H9 (cell line): ENCODE results near the gene GCN1. TPM values are rescaled to one million over a fixed set of nuclear protein-coding genes. Genes with fewer than 3 reads are reported as not detected.
A peak's percentile ranks its signal among the peaks of the same experiment; 100 is the strongest.

Experiments
- DNase-seq: peaks from one replicate; pipeline ENCODE4 v3.0.0-alpha.2; 2017
- H2AFZ ChIP-seq: one replicate; pipeline ENCODE4 v1.6.1; 2013; ENCODE audit warnings: mild to moderate bottlenecking, low read length, control low read depth, moderate library complexity
- H2AK5ac ChIP-seq: 2 replicates; pipeline ENCODE4 v1.6.1; 2013; ENCODE audit warnings: low read length, control low read depth, mixed read lengths; ENCODE audit not compliant: insufficient read length
- H2BK120ac ChIP-seq: one replicate; pipeline ENCODE4 v1.6.1; 2013; ENCODE audit warnings: low read depth, mild to moderate bottlenecking, low read length, control low read depth, inconsistent platforms; ENCODE audit not compliant: poor library complexity, severe bottlenecking
- H2BK12ac ChIP-seq: 2 replicates; pipeline ENCODE4 v1.6.1; 2013; ENCODE audit warnings: low read length, control low read depth, mixed read lengths, low read depth; ENCODE audit not compliant: insufficient read length
- H2BK15ac ChIP-seq: 2 replicates; pipeline ENCODE4 v1.6.1; 2013; ENCODE audit warnings: low read depth, low read length, control low read depth
- H2BK20ac ChIP-seq: one replicate; pipeline ENCODE4 v1.6.1; 2013; ENCODE audit warnings: low read depth, mild to moderate bottlenecking, low read length, control low read depth, inconsistent platforms; ENCODE audit not compliant: poor library complexity, severe bottlenecking
- H2BK5ac ChIP-seq: 2 replicates; pipeline ENCODE4 v1.6.1; 2013; ENCODE audit warnings: low read length, control low read depth, mixed read lengths; ENCODE audit not compliant: insufficient read length
- H3K14ac ChIP-seq: 2 replicates; pipeline ENCODE4 v1.6.1; 2013; ENCODE audit warnings: low read length, control low read depth; ENCODE audit not compliant: insufficient read depth
- H3K18ac ChIP-seq: 2 replicates; pipeline ENCODE4 v1.6.1; 2013; ENCODE audit warnings: low read depth, mild to moderate bottlenecking, mixed read lengths, low read length, control low read depth; ENCODE audit not compliant: insufficient read length
- H3K23ac ChIP-seq: 2 replicates; pipeline ENCODE4 v1.6.1; 2013; ENCODE audit warnings: low read length, control low read depth, mixed read lengths, low read depth; ENCODE audit not compliant: insufficient read length
- H3K23me2 ChIP-seq: 2 replicates; pipeline ENCODE4 v1.6.1; 2013; ENCODE audit warnings: low read depth, mild to moderate bottlenecking, mixed read lengths, low read length, control low read depth; ENCODE audit not compliant: insufficient read length, poor library complexity, severe bottlenecking
- H3K27ac ChIP-seq: 2 replicates; pipeline ENCODE4 v1.5.1; 2013; ENCODE audit warnings: low read length, control low read depth, mixed read lengths, low read depth; ENCODE audit not compliant: insufficient read length
- H3K27me3 ChIP-seq: 2 replicates; pipeline ENCODE4 v1.6.1; 2013; ENCODE audit warnings: low read length, control low read depth, inconsistent platforms; ENCODE audit not compliant: insufficient read depth
- H3K4ac ChIP-seq: 2 replicates; pipeline ENCODE4 v1.6.1; 2013; ENCODE audit warnings: low read depth, mild to moderate bottlenecking, control low read depth, inconsistent platforms, low read length, moderate library complexity
- H3K4me1 ChIP-seq: 2 replicates; pipeline ENCODE4 v1.6.1; 2013; ENCODE audit warnings: low read length, control low read depth, inconsistent platforms; ENCODE audit not compliant: insufficient read depth
- H3K4me2 ChIP-seq: 2 replicates; pipeline ENCODE4 v1.6.1; 2013; ENCODE audit warnings: low read length, control low read depth, mixed read lengths; ENCODE audit not compliant: insufficient read length, insufficient read depth
- H3K56ac ChIP-seq: 2 replicates; pipeline ENCODE4 v1.6.1; 2013; ENCODE audit warnings: low read depth, mild to moderate bottlenecking, mixed read lengths, low read length, control low read depth; ENCODE audit not compliant: insufficient read length
- H3K79me1 ChIP-seq: 2 replicates; pipeline ENCODE4 v1.6.1; 2013; ENCODE audit warnings: low read depth, mild to moderate bottlenecking, moderate library complexity, low read length, control low read depth, inconsistent platforms; ENCODE audit not compliant: insufficient read depth, poor library complexity, severe bottlenecking
- H3K79me2 ChIP-seq: 2 replicates; pipeline ENCODE4 v1.6.1; 2013; ENCODE audit warnings: low read length, control low read depth, inconsistent platforms; ENCODE audit not compliant: insufficient read depth
- H3K9ac ChIP-seq: 2 replicates; pipeline ENCODE4 v1.6.1; 2013; ENCODE audit warnings: low read length, control low read depth, mixed read lengths; ENCODE audit not compliant: insufficient read length; ENCODE audit errors: extremely low read depth
- H3K9me3 ChIP-seq: one replicate; pipeline ENCODE4 v1.6.1; 2013; ENCODE audit warnings: low read depth, low read length, inconsistent platforms; ENCODE audit not compliant: control insufficient read depth
- H3T11ph ChIP-seq: one replicate; pipeline ENCODE4 v1.6.1; 2013; ENCODE audit warnings: mild to moderate bottlenecking, low read length, control low read depth, inconsistent platforms
- H4K20me1 ChIP-seq: one replicate; pipeline ENCODE4 v1.6.1; 2013; ENCODE audit not compliant: control insufficient read depth, insufficient read length, insufficient read depth
- H4K5ac ChIP-seq: 2 replicates; pipeline ENCODE4 v1.6.1; 2013; ENCODE audit warnings: low read depth, mild to moderate bottlenecking, mixed read lengths, low read length, control low read depth; ENCODE audit not compliant: insufficient read length
- H4K8ac ChIP-seq: replicated peaks from 2 replicates; pipeline ENCODE4 v1.6.1; 2013; ENCODE audit warnings: low read length, control low read depth, mixed read lengths, low read depth; ENCODE audit not compliant: insufficient read length
- H4K91ac ChIP-seq: 2 replicates; pipeline ENCODE4 v1.6.1; 2013; ENCODE audit warnings: low read depth, mild to moderate bottlenecking, moderate library complexity, mixed read lengths, low read length, control low read depth; ENCODE audit not compliant: insufficient read length
- H3K27ac Mint-ChIP-seq, 3 experiments: 2 replicates in 2 of 3; 3 replicates in 1 of 3; pipeline ENCODE4 v1.8.0; 2020 to 2021; ENCODE audit warnings: mixed read lengths in 3 of 3, mild to moderate bottlenecking in 1 of 3, moderate library complexity in 1 of 3
- H3K27me3 Mint-ChIP-seq: 2 replicates; pipeline ENCODE4 v1.8.0; 2021; ENCODE audit warnings: low read depth, mild to moderate bottlenecking, moderate library complexity, mixed read lengths
- H3K36me3 Mint-ChIP-seq, 3 experiments: 2 replicates in 2 of 3; 3 replicates in 1 of 3; pipeline ENCODE4 v1.8.0; 2020 to 2021; ENCODE audit warnings: low read depth in 3 of 3, mixed read lengths in 3 of 3; ENCODE audit not compliant: insufficient read depth in 1 of 3
- H3K4me1 Mint-ChIP-seq, 2 experiments: 2 replicates each; pipeline ENCODE4 v1.8.0; 2020; ENCODE audit warnings: mixed read lengths in 2 of 2
- H3K4me3 Mint-ChIP-seq, 2 experiments: 2 replicates in 1 of 2; 3 replicates in 1 of 2; pipeline ENCODE4 v1.8.0; 2020 to 2021; ENCODE audit warnings: mild to moderate bottlenecking in 2 of 2, mixed read lengths in 2 of 2, moderate library complexity in 1 of 2
- H3K9me3 Mint-ChIP-seq, 2 experiments: 2 replicates in 1 of 2; 3 replicates in 1 of 2; pipeline ENCODE4 v1.8.0; 2020; ENCODE audit warnings: mild to moderate bottlenecking in 2 of 2, mixed read lengths in 2 of 2, moderate library complexity in 1 of 2
- WGBS: extraction: QIAGEN DNeasy Blood & Tissue Kit; methylation state at CpG from one replicate; pipeline ENCODE4 v1.1.7; 2013; ENCODE audit warnings: missing lambda C conversion rate, low lambda C conversion rate, mixed read lengths; ENCODE audit not compliant: insufficient read length; ENCODE audit errors: extremely low coverage; 5-methylcytosine and 5-hydroxymethylcytosine counted together
- total RNA-seq: library from RNA; stranded (reverse); gene quantifications from 2 replicates; pipeline ENCODE4 v1.2.1, GENCODE V29; 2021
- TF ChIP-seq, protein P1 (sequence below): fragments of 200-600 bp; sonication (generic); conservative IDR thresholded peaks from 3 replicates; pipeline ENCODE4 v1.8.0; 2021; ENCODE audit warnings: antibody characterized with exemption, mild to moderate bottlenecking

Gene GCN1
- total RNA-seq, 1 experiment from 2014 or later: 137 TPM

DNA sequence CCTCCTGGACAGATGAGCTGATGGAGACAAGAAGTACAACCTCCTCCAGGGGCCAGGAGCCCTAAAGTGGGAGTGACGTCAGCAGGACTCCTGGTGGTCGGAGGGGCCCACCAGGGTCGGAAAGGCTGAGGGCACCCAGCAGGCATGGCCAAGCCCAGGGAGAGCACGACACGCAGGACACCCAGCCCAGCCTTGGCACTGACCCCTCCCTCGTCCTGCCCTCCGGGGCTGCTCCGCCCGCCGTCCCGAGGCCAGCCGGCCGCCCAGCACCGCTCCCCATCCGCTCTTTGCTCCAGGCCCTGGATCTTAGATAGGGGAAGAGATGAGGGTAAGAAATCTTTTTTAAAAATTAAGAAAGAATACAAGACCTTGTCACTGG lies 20.8 kb upstream of the GCN1 start:
- DNase-seq: no peak
- no peak overlapping the region for H3K4me2 ChIP-seq

More for the DNA sequence above, 20.8 kb upstream of the GCN1 start:
- H2BK120ac ChIP-seq: no peak overlapping the region
- no peak overlapping the region for H3K18ac ChIP-seq
- no peaks in the 10 kb centered on the region for H3K27me3 ChIP-seq
- H2BK5ac ChIP-seq: no peak overlapping the region
- H3K4me1 ChIP-seq: no peaks in the 10 kb centered on the region
- TF ChIP-seq, protein P1, sequence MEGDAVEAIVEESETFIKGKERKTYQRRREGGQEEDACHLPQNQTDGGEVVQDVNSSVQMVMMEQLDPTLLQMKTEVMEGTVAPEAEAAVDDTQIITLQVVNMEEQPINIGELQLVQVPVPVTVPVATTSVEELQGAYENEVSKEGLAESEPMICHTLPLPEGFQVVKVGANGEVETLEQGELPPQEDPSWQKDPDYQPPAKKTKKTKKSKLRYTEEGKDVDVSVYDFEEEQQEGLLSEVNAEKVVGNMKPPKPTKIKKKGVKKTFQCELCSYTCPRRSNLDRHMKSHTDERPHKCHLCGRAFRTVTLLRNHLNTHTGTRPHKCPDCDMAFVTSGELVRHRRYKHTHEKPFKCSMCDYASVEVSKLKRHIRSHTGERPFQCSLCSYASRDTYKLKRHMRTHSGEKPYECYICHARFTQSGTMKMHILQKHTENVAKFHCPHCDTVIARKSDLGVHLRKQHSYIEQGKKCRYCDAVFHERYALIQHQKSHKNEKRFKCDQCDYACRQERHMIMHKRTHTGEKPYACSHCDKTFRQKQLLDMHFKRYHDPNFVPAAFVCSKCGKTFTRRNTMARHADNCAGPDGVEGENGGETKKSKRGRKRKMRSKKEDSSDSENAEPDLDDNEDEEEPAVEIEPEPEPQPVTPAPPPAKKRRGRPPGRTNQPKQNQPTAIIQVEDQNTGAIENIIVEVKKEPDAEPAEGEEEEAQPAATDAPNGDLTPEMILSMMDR: no peak
- no CpG with 5 or more reads among the region's 15 CpGs for WGBS
- H3K27ac Mint-ChIP-seq: peak overlapping the region; percentile 87 to 91 (median 89); a peak in 4 of 7 replicates
- H2BK20ac ChIP-seq: no peak overlapping the region
- no peak overlapping the region for H2BK12ac ChIP-seq
- H4K8ac ChIP-seq: no peak overlapping the region
- no peak overlapping the region for H2AK5ac ChIP-seq
- H4K5ac ChIP-seq: no peak overlapping the region
- no peak overlapping the region for H3K4me3 Mint-ChIP-seq
- no peaks in the 10 kb centered on the region for H3K9me3 ChIP-seq
- H3K56ac ChIP-seq: no peak overlapping the region
- no peaks in the 10 kb centered on the region for H3K23me2 ChIP-seq
- H3K27ac ChIP-seq: no peak overlapping the region
- H3K4ac ChIP-seq: no peak overlapping the region
- no peaks in the 10 kb centered on the region for H3K79me1 ChIP-seq
- no peaks in the 10 kb centered on the region for H4K20me1 ChIP-seq
- H3K23ac ChIP-seq: no peak overlapping the region
- no peak overlapping the region for H2BK15ac ChIP-seq
- no peaks in the 10 kb centered on the region for H3K27me3 Mint-ChIP-seq
- H2AFZ ChIP-seq: no peak overlapping the region
- H3K9me3 Mint-ChIP-seq: no peaks in the 10 kb centered on the region
- peaks cover 25 to 72% (median 60%) of the 10 kb centered on the region in 3 experiments for H3K36me3 Mint-ChIP-seq
- no peak overlapping the region for H3K14ac ChIP-seq
- H3K9ac ChIP-seq: no peak overlapping the region
- no peaks in the 10 kb centered on the region for H3K79me2 ChIP-seq
- H3K4me1 Mint-ChIP-seq: peaks cover 0 to 7% of the 10 kb centered on the region in 2 experiments; a peak in 2 of 4 replicates
- no peak overlapping the region for H3T11ph ChIP-seq
- H4K91ac ChIP-seq: no peak overlapping the region
